Measurements from ENCODE around the gene TGM3. TPM values are rescaled to one million over a fixed set of nuclear protein-coding genes. Genes with fewer than 3 reads are reported as not detected.
A peak's percentile ranks its signal among the peaks of the same experiment; 100 is the strongest.

The TGM3 gene
- total RNA-seq, 2 donors from 2014 or later, result not detected

- DNase-seq (ENCODE audit: low spot score), result peak; percentile 64
- no peaks in the 10 kb centered on the region for H3K9me3 ChIP-seq
- H3K4me1 ChIP-seq, result no peaks in the 10 kb centered on the region
- no peaks in the 10 kb centered on the region for H3K36me3 ChIP-seq
- no peak overlapping the region for H3K27ac ChIP-seq
- TF ChIP-seq CTCF (IDR thresholded peaks at IDR 0.05), result no peak
- no peaks in the 10 kb centered on the region for H3K27me3 ChIP-seq
- no peak overlapping the region for H3K4me3 ChIP-seq
These were observed 19.1 kb downstream of the TGM3 start for GRCh38 chr20:2314759-2315439.

GRCh38 chr20:2315440-2315778 lies 19.6 kb downstream of the TGM3 start:
- no peaks in the 10 kb centered on the region for H3K27me3 ChIP-seq
- DNase-seq (ENCODE audit: low spot score), result no peak
- no peaks in the 10 kb centered on the region for H3K4me1 ChIP-seq
- H3K27ac ChIP-seq, result no peak overlapping the region
- no peaks in the 10 kb centered on the region for H3K9me3 ChIP-seq
- TF ChIP-seq CTCF (IDR thresholded peaks at IDR 0.05), result no peak
- no peak overlapping the region for H3K4me3 ChIP-seq
- no peaks in the 10 kb centered on the region for H3K36me3 ChIP-seq

GRCh38 chr20:2316847-2317495 lies 21.2 kb downstream of the TGM3 start:
- H3K4me1 ChIP-seq, result no peaks in the 10 kb centered on the region
- no peak for DNase-seq (ENCODE audit: low spot score)

GRCh38 chr20:2320813-2321658 lies 25.2 kb downstream of the TGM3 start:
- no peaks in the 10 kb centered on the region for H3K4me1 ChIP-seq

More at GRCh38 chr20:2316847-2317495, 21.2 kb downstream of the TGM3 start:
- no peak for TF ChIP-seq CTCF (IDR thresholded peaks at IDR 0.05)
- Histone ChIP-seq H3K27ac (no peak overlapping the region), H3K36me3 (no peaks in the 10 kb centered on the region), H3K27me3 (no peaks in the 10 kb centered on the region), H3K9me3 (no peaks in the 10 kb centered on the region), H3K4me3 (no peak overlapping the region)

GRCh38 chr20:2323051-2323450 lies 27.2 kb downstream of the TGM3 start:
- DNase-seq (ENCODE audit: low spot score), result no peak
- TF ChIP-seq CTCF (IDR thresholded peaks at IDR 0.05), result no peak
- Histone ChIP-seq H3K27ac (no peak overlapping the region), H3K27me3 (no peaks in the 10 kb centered on the region), H3K9me3 (no peaks in the 10 kb centered on the region), H3K4me3 (no peak overlapping the region), H3K4me1 (no peaks in the 10 kb centered on the region), H3K36me3 (no peaks in the 10 kb centered on the region)

More at GRCh38 chr20:2320813-2321658, 25.2 kb downstream of the TGM3 start:
- Histone ChIP-seq H3K27ac (no peak overlapping the region), H3K36me3 (no peaks in the 10 kb centered on the region), H3K4me3 (no peak overlapping the region), H3K27me3 (no peaks in the 10 kb centered on the region), H3K9me3 (no peaks in the 10 kb centered on the region)
- no peak for TF ChIP-seq CTCF (IDR thresholded peaks at IDR 0.05)
- DNase-seq (ENCODE audit: low spot score), result no peak

All from right atrium auricular region (tissue), 2 donors.